22Rv1 (cell line): Measurements from ENCODE around the gene TAGLN2.

ENCODE experiments used
- ZFX ChIP-seq: fragments of 450-650 bp; IDR thresholded peaks from 2 replicates; pipeline ENCODE4 v1.6.1; 2017; ENCODE audit warnings: antibody characterized with exemption, borderline replicate concordance
- TF ChIP-seq, protein P1 (sequence below): fragments of 450-650 bp; IDR thresholded peaks from 2 replicates; pipeline ENCODE4 v1.5.1; 2017; ENCODE audit warnings: mild to moderate bottlenecking

- TF ChIP-seq, protein P1, sequence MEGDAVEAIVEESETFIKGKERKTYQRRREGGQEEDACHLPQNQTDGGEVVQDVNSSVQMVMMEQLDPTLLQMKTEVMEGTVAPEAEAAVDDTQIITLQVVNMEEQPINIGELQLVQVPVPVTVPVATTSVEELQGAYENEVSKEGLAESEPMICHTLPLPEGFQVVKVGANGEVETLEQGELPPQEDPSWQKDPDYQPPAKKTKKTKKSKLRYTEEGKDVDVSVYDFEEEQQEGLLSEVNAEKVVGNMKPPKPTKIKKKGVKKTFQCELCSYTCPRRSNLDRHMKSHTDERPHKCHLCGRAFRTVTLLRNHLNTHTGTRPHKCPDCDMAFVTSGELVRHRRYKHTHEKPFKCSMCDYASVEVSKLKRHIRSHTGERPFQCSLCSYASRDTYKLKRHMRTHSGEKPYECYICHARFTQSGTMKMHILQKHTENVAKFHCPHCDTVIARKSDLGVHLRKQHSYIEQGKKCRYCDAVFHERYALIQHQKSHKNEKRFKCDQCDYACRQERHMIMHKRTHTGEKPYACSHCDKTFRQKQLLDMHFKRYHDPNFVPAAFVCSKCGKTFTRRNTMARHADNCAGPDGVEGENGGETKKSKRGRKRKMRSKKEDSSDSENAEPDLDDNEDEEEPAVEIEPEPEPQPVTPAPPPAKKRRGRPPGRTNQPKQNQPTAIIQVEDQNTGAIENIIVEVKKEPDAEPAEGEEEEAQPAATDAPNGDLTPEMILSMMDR, result no peak
- no peak for TF ChIP-seq ZFX
Measured at GRCh38 chr1:159951016-159951415, 25.7 kb upstream of the TAGLN2 start.
